GM18907 (cell line): Measurements from ENCODE around the gene EIF3J.

ENCODE experiments used
- ATAC-seq: cut with Tn5 transposase; IDR thresholded peaks from one replicate; pipeline ENCODE4 v1.9.1; 2021; ENCODE audit warnings: mild to moderate bottlenecking, moderate library complexity; ENCODE audit not compliant: unreplicated experiment

The EIF3J gene

DNA sequence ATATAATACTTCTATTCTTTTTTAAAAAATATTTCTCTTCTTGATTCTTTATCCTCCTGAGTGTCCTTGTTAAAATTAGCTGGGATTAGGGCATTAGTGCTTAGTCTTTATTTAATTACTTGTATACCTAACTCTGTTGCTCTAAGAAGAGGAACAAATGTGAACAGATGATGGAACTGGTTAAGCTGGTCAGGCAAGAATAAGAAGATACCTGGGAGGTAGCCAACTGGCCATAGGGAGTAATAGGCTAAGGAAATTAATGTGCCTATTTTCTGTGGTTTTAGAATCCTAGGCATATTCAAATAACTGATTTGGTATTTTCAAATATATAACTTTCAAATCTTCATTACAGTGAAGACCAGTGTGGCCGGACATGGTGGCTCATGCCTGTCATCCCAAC, 54.4 kb downstream of the EIF3J start:
- ATAC-seq: no peak

DNA sequence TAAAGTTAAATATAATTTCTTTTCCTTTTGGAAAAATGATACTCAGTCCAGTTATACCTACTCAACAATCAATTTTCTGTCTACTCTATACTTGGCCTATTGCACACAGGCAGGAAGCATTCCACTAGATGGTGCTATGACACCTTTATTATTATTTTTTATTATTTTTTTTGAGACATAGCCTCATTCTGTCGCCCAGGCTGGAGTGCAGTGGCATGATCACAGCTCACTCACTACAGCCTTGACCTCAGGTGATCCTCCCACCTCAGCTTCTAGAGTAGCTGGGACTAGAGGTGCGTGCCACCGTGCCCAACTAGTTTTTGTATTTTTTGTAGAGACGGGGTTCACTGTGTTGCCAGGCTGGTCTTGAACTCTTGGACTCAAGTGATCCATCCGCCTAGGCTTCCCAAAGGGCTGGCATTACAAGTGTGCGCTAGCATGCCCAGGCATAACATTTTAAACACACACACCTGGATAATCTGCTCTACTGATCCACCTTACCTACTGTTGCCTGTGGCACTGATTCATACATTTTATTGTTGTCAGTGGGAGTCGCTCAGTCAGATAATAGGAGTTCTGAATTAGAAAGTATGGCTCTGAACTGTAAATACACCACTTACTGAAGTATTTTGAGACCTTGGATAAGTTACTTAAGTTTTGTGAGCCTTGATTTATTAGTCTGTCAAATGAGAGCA, 56.2 kb downstream of the EIF3J start:
- no peak for ATAC-seq

DNA sequence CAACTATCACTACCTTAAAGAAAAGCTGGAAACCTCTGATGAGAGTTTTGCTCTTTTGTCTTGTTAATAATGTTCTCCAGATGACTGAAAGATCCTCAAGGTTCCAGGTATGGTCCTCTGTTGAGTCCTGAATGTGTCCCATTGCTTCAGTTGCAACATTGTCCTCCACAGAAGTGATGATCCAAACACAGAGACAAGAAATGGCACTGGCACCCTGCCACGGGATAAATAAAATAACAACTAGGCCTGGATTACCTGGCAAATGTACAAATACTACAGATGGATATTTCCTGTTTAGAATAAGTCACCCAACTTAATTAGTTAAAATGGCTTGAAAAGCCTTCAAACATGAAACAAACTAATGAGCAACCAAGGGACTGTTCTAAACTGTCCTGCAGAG, 58.3 kb downstream of the EIF3J start:
- ATAC-seq: no peak

DNA sequence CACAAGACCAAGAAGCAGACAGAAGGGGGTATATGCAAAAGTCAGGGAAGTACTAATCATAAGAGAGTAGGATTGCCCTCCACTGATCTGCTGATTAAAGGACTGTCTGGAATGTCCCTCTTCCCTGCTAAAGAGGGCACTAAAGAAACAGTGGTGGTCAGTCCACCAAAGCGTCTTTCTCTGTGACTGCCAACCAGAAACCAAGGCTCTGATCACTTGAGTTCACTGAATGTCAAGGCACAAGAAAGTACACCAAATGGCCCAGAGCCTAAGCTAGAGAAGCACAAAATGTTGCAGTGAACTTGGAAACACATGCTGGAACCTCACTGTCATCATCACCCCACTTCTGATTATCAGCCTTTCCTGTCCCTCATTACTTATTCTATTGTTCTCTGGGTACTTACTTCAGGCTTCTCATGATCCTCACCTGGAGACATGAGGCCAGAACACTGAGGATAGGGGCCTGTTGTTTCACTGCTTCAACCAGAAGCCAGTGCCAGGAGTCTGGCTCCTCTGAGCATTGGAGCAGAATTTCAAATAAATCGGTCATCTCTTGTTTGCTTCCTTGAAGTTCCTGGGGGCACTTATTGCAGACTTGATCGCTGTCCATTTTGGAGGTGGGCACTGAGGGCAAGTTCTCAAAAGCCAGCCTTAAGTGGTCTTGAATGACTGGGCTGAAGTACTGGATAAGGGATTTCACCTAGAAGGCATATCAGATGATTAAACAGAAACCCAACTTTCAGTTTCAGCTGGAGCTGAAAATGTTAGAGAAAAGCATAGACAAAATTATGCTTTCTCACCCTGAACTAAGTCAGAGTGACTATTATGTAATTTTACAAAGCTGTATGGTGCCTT, 58.9 kb downstream of the EIF3J start:
- no peak for ATAC-seq

DNA sequence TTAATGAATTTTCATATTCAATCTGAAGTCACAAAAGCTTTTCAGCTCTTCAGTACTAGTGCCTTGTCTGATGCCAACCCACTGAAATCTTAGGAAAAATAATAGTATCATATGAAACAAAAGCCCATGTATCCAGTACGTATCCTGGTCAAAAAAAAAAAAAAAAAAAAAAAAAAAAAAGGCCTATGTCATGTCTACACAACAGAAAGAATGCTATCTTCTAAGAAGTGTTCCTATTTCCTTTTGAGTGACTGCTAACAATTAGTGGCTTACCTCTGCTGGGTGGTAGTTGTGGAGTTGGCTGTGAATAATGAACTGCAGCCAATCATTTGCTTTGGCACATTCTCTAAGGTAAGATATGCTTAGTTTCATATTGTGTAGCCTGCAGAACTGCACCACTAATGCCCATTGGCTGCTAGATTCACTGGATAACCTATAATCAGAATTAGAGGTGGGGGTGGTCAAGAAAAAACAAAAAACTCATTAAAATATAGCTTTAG, 59.6 kb downstream of the EIF3J start:
- ATAC-seq: no peak

DNA sequence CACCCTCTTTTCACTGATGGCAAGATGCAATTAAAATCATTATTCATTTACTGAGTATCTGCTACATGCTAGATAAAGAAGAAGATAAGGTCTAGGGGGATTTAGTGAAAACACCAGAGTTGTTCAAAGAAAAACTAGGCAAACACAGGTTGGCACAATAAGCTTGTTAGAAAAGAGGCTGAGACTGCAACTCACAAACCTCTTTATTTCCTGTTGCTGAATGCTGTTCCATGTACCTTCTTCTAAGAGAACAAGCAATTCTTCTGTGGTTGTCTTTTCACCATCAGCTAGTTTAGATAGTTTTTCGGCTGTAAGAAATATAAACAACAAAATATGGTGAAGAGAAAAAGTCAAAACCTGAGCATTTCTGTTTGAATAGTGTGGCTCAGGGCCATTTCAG, 61.1 kb downstream of the EIF3J start:
- ATAC-seq: no peak

DNA sequence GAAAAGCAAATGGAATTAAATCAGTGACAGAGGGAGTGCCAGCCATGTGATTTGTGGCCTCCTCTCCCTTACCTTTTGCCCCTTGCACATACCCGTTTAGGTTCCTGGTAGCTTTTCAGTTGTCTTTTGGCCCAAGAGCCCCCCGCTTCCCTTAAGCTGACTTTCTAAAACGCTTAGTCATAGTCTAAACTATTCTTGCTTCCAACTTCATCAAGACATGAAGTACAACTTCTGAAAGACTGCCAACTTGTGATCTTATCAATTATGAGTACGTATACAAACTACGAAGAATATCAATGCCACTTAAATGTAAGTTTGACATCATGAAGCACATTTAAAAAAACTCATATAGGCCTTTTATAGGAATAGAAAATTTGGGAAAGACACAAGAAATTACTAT, 61.9 kb downstream of the EIF3J start:
- no peak for ATAC-seq

DNA sequence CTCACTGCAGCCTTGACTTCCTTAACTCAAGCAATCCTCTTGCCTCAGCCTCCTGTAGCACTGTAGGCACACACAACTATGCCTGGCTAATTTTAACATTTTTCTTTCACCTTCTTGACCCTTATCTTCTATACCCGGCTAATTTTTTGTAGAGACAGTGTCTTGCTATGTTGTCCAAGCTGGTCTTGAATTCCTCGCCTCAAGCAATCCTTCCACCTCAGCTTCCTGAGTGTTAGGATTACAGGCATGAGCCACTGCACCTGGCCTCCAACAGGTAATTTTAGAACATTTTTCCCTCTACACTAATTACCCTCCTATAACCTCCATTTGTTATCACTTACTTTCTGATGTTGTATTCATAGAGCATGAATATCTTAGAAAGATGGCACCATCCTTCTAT, 66.2 kb downstream of the EIF3J start:
- ATAC-seq: no peak

DNA sequence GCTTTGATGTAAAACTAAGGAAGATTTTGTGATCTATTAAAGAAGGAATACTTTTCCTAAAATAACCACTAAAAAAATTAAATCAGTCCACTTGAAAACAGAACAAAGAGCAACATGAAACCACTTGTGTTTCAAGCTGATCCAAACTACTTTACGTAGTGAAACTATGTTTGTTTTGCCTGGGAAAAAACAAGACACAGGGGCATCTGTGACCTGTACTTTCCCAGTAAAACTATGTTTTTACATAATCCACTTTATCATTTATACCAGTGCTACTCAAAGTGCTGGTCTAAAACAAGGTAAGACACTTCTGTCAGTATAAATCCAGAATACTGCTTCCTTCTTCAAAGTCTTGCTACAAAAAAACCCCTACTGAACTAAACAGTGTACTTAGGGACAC, 69.8 kb downstream of the EIF3J start:
- no peak for ATAC-seq
